A673 (cell line): ENCODE data around the gene CAPN2. TPM values are rescaled to one million over a fixed set of nuclear protein-coding genes. Genes with fewer than 3 reads are reported as not detected.

Source experiments
- BruUV-seq: library from RNA; stranded (reverse); fragments of 400-500 nt; replicated peaks from 2 replicates; lab custom pipeline; 2021; lab: Mats Ljungman, UMichigan
- CTCF ChIA-PET: fragments of 300-600 bp; sonication (Branson Sonifier 250); formaldehyde crosslinking; loops from one replicate; lab custom pipeline; 2022; ENCODE audit warnings: antibody characterized with exemption; lab: Charles Lee
- POLR2A ChIA-PET: fragments of 300-600 bp; sonication (Branson Sonifier 250); formaldehyde crosslinking; loops from one replicate; lab custom pipeline; 2022; ENCODE audit warnings: antibody characterized with exemption; ENCODE audit not compliant: low non-redundant PET; lab: Charles Lee
- DNase-seq: peaks from one replicate; pipeline ENCODE4 v3.0.0-alpha.2; 2015; ENCODE audit warnings: low spot score
- H3K27ac ChIP-seq: fragments of 200-600 bp; sonication (generic); 2 replicates; pipeline ENCODE4 v1.5.1; 2016; ENCODE audit warnings: mixed run types, low read depth, mild to moderate bottlenecking, mixed read lengths, antibody characterized with exemption, low read length; ENCODE audit not compliant: poor library complexity, severe bottlenecking
- H3K27me3 ChIP-seq: fragments of 200-600 bp; sonication (generic); replicated peaks from 2 replicates; pipeline ENCODE4 v1.6.1; 2017; ENCODE audit warnings: mixed run types, low read depth, mild to moderate bottlenecking, mixed read lengths, antibody characterized with exemption, low read length; ENCODE audit not compliant: insufficient read depth, poor library complexity
- H3K36me3 ChIP-seq: fragments of 200-600 bp; sonication (generic); 2 replicates; pipeline ENCODE4 v1.6.1; 2016; ENCODE audit warnings: mixed run types, mild to moderate bottlenecking, mixed read lengths, antibody characterized with exemption, low read length; ENCODE audit not compliant: insufficient read depth, poor library complexity, severe bottlenecking
- H3K4me1 ChIP-seq: fragments of 200-600 bp; sonication (generic); 2 replicates; pipeline ENCODE4 v1.6.1; 2017; ENCODE audit warnings: mixed run types, mild to moderate bottlenecking, mixed read lengths, antibody characterized with exemption, low read length; ENCODE audit not compliant: insufficient read depth, poor library complexity, severe bottlenecking
- H3K4me3 ChIP-seq: fragments of 200-600 bp; sonication (generic); 2 replicates; pipeline ENCODE4 v1.5.1; 2016; ENCODE audit warnings: low read depth, mixed run types, mild to moderate bottlenecking, mixed read lengths, low read length; ENCODE audit not compliant: poor library complexity, severe bottlenecking
- H3K9me3 ChIP-seq: fragments of 200-600 bp; sonication (generic); 2 replicates; pipeline ENCODE4 v1.6.1; 2016; ENCODE audit warnings: mixed run types, low read depth, mild to moderate bottlenecking, mixed read lengths, antibody characterized with exemption, low read length; ENCODE audit not compliant: poor library complexity, severe bottlenecking
- EZH2 ChIP-seq: fragments of 200-600 bp; sonication (generic); IDR thresholded peaks from 2 replicates; pipeline ENCODE4 v1.6.1; 2017; ENCODE audit warnings: borderline replicate concordance, low read depth, mild to moderate bottlenecking, mixed read lengths, antibody characterized with exemption, low read length; ENCODE audit not compliant: poor library complexity, severe bottlenecking
- intact Hi-C: fragments of 100-400 bp; cut with micrococcal nuclease; formaldehyde crosslinking; loops from one replicate; pipeline ENCODE4 v1.10.0; 2022; ENCODE audit not compliant: unreplicated experiment
- total RNA-seq: library from RNA; stranded (reverse); gene quantifications from 2 replicates; pipeline ENCODE4 v1.2.3, GENCODE V29; 2021
- TF ChIP-seq, protein P1 (sequence below): fragments of 300-800, 200-600 bp; sonication (generic); conservative IDR thresholded peaks from 2 replicates; pipeline ENCODE4 v1.5.1; 2017; ENCODE audit warnings: low read depth, mild to moderate bottlenecking, antibody characterized with exemption, low read length, moderate library complexity, mixed read lengths

Gene CAPN2
- total RNA-seq, 1 experiment from 2014 or later = 137 TPM

GRCh38 chr1:223760833-223761232 lies 48.5 kb downstream of the CAPN2 start:
- Histone ChIP-seq H3K4me1 (no peaks in the 10 kb centered on the region), H3K9me3 (no peaks in the 10 kb centered on the region), H3K27me3 (no peaks in the 10 kb centered on the region), H3K36me3 (peaks cover 39% of the 10 kb centered on the region), H3K27ac (no peak overlapping the region), H3K4me3 (no peak overlapping the region)
- no peak for TF ChIP-seq EZH2
- TF ChIP-seq, protein P1, sequence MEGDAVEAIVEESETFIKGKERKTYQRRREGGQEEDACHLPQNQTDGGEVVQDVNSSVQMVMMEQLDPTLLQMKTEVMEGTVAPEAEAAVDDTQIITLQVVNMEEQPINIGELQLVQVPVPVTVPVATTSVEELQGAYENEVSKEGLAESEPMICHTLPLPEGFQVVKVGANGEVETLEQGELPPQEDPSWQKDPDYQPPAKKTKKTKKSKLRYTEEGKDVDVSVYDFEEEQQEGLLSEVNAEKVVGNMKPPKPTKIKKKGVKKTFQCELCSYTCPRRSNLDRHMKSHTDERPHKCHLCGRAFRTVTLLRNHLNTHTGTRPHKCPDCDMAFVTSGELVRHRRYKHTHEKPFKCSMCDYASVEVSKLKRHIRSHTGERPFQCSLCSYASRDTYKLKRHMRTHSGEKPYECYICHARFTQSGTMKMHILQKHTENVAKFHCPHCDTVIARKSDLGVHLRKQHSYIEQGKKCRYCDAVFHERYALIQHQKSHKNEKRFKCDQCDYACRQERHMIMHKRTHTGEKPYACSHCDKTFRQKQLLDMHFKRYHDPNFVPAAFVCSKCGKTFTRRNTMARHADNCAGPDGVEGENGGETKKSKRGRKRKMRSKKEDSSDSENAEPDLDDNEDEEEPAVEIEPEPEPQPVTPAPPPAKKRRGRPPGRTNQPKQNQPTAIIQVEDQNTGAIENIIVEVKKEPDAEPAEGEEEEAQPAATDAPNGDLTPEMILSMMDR = no peak
- intact Hi-C loops = no loop called here
- ChIA-PET CTCF (interaction anchor here (0.7 to 0.9 kb wide), 2 partner anchors 12 to 1330 kb away, joined by 3 read pairs; no protein-coding TSS in a partner anchor), POLR2A (no interaction called here)
- no peak for DNase-seq
- no TSS peak for BruUV-seq

- CTCF ChIA-PET = interaction anchor here (0.7 to 0.9 kb wide), 2 partner anchors 12 to 1330 kb away, joined by 3 read pairs; no protein-coding TSS in a partner anchor
- H3K27me3 ChIP-seq = no peaks in the 10 kb centered on the region
- no peak for DNase-seq
- BruUV-seq = no TSS peak
- peaks cover 37% of the 10 kb centered on the region for H3K36me3 ChIP-seq
- POLR2A ChIA-PET = interaction anchor here (0.7 kb wide), 1 partner anchor 27 kb away, joined by 24 read pairs; no protein-coding TSS in a partner anchor
- H3K4me1 ChIP-seq = no peaks in the 10 kb centered on the region
- H3K4me3 ChIP-seq = no peak overlapping the region
- intact Hi-C loops = no loop called here
- TF ChIP-seq, protein P1 = no peak
- no peak for TF ChIP-seq EZH2
- no peak overlapping the region for H3K27ac ChIP-seq
- H3K9me3 ChIP-seq = no peaks in the 10 kb centered on the region
These were observed 49.1 kb downstream of the CAPN2 start for GRCh38 chr1:223761411-223761810.

- POLR2A ChIA-PET = no interaction called here
- no peaks in the 10 kb centered on the region for H3K27me3 ChIP-seq
- no peak for DNase-seq
- CTCF ChIA-PET = no interaction called here
- H3K9me3 ChIP-seq = no peaks in the 10 kb centered on the region
- TF ChIP-seq, protein P1 = no peak
- no peak for TF ChIP-seq EZH2
- H3K4me1 ChIP-seq = no peaks in the 10 kb centered on the region
- BruUV-seq = no TSS peak
- H3K36me3 ChIP-seq = peaks cover 21% of the 10 kb centered on the region
- intact Hi-C loops = no loop called here
- H3K4me3 ChIP-seq = no peak overlapping the region
- no peak overlapping the region for H3K27ac ChIP-seq
These were observed 50.9 kb downstream of the CAPN2 start for GRCh38 chr1:223763251-223763650.
